ENCODE data around the gene POU2F1.

The POU2F1 gene

GRCh38 chr1:167293057-167293456, 72.4 kb downstream of the POU2F1 start (continued):
- TF ChIP-seq ZNF280C (tag by site-specific recombination; IDR thresholded peaks at IDR 0.05) (no peak), KLF17 (tag by site-specific recombination; IDR thresholded peaks at IDR 0.05) (no peak), ZSCAN16 (tag by site-specific recombination; IDR thresholded peaks at IDR 0.05) (no peak), ZNF701 (tag by site-specific recombination; IDR thresholded peaks at IDR 0.05) (no peak), ZNF654 (tag by site-specific recombination; IDR thresholded peaks at IDR 0.05; ENCODE audit: low read depth) (no peak)

GRCh38 chr1:167294528-167294927, 73.8 kb downstream of the POU2F1 start:
- ChIA-PET CTCF (no interaction called here), POLR2A (no interaction called here)
- no peaks in the 10 kb centered on the region for H3K36me3 ChIP-seq (ENCODE audit: control insufficient read depth in 2 of 2, insufficient read depth in 1 of 2, low read length in 2 of 2)
- no peak for TF ChIP-seq ZNF704 (tag by site-specific recombination; IDR thresholded peaks at IDR 0.05)
- no peak for TF ChIP-seq ZNF26 (tag by site-specific recombination; IDR thresholded peaks at IDR 0.05)
- no peak for TF ChIP-seq GLI2 (tag by site-specific recombination; IDR thresholded peaks at IDR 0.05; ENCODE audit: borderline replicate concordance, low read depth)
- TF ChIP-seq ZNF148 (tag by site-specific recombination; IDR thresholded peaks at IDR 0.05; ENCODE audit: borderline replicate concordance) = no peak
- peak; percentile 48; the same call in 1 of the 2 replicates for TF ChIP-seq GLIS1 (tag by site-specific recombination; IDR thresholded peaks at IDR 0.05)
- TF ChIP-seq PRDM6 (tag by site-specific recombination; IDR thresholded peaks at IDR 0.05) = peak; percentile 43
- H3K9me3 ChIP-seq (ENCODE audit: control insufficient read depth, insufficient read depth, low read depth, low read length) = no peaks in the 10 kb centered on the region
- no peak overlapping the region for H3K27ac ChIP-seq (ENCODE audit: extremely low read depth, low read depth, low read length)
- no peak overlapping the region for H3K4me3 ChIP-seq (ENCODE audit: low read depth, low read length)
- H3K4me1 ChIP-seq (ENCODE audit: control insufficient read depth, insufficient read depth, low read length) = peaks cover 2% of the 10 kb centered on the region; the same call in 1 of the 2 replicates

Data from HEK293 (cell line).